OCI-LY7 (cell line): ENCODE data around the gene LRRC4C.

Source experiments
- CTCF ChIP-seq: fragments of 200-600 bp; sonication (generic); conservative IDR thresholded peaks from 2 replicates; pipeline ENCODE4 v1.5.1; 2014; ENCODE audit warnings: mild to moderate bottlenecking, antibody characterized with exemption, low read length, moderate library complexity, mixed read lengths
- EZH2phosphoT487 ChIP-seq: fragments of 200-600 bp; sonication (generic); IDR thresholded peaks from 2 replicates; pipeline ENCODE4 v1.6.1; 2018; ENCODE audit warnings: low read depth, borderline replicate concordance, mild to moderate bottlenecking, mixed run types, antibody characterized with exemption, low read length, moderate library complexity, mixed read lengths

GRCh38 chr11:40987776-40988435 lies 471.5 kb downstream of the LRRC4C start:
- no peak for TF ChIP-seq CTCF
- TF ChIP-seq EZH2phosphoT487 = no peak
